ENCODE measurements around the gene COL28A1.
"Not testable (repeated sequence)": the region's sequence is repeated elsewhere in the genome, so short reads cannot be mapped to it uniquely, and the experiment has no call there.

COL28A1 gene

GRCh38 chr7:7464991-7465765 lies 70.5 kb downstream of the COL28A1 start:
- not testable (repeated sequence) for DNase-seq (ENCODE audit: low read depth)

- DNase-seq (ENCODE audit: low read depth), result no peak
Observed at GRCh38 chr7:7454000-7454399, 81.7 kb downstream of the COL28A1 start.

- DNase-seq (ENCODE audit: low read depth), result no peak
Observed at GRCh38 chr7:7452652-7453051, 83.0 kb downstream of the COL28A1 start.

GRCh38 chr7:7452119-7452518 lies 83.6 kb downstream of the COL28A1 start:
- DNase-seq (ENCODE audit: low read depth), result no peak

GRCh38 chr7:7449055-7449454 lies 86.6 kb downstream of the COL28A1 start:
- no peak for DNase-seq (ENCODE audit: low read depth)

- no peak for DNase-seq (ENCODE audit: low read depth)
Observed at GRCh38 chr7:7446616-7447015, 89.1 kb downstream of the COL28A1 start.

- DNase-seq (ENCODE audit: low read depth), result no peak
Observed at GRCh38 chr7:7443806-7444350, 91.8 kb downstream of the COL28A1 start.

- DNase-seq (ENCODE audit: low read depth), result no peak
Observed at GRCh38 chr7:7439564-7439963, 96.1 kb downstream of the COL28A1 start.

- DNase-seq (ENCODE audit: low read depth), result no peak
Observed at GRCh38 chr7:7438851-7439250, 96.8 kb downstream of the COL28A1 start.

GRCh38 chr7:7435978-7436377 lies 99.7 kb downstream of the COL28A1 start:
- DNase-seq (ENCODE audit: low read depth), result no peak

- DNase-seq (ENCODE audit: low read depth), result no peak
Observed at GRCh38 chr7:7434329-7434728, 101.3 kb downstream of the COL28A1 start.

- no peak for DNase-seq (ENCODE audit: low read depth)
Observed at GRCh38 chr7:7433811-7434210, 101.9 kb downstream of the COL28A1 start.

GRCh38 chr7:7432979-7433378 lies 102.7 kb downstream of the COL28A1 start:
- DNase-seq (ENCODE audit: low read depth), result no peak

GRCh38 chr7:7428806-7429205 lies 106.9 kb downstream of the COL28A1 start:
- DNase-seq (ENCODE audit: low read depth), result no peak

- DNase-seq (ENCODE audit: low read depth), result no peak
Observed at GRCh38 chr7:7427363-7427762, 108.3 kb downstream of the COL28A1 start.

- no peak for DNase-seq (ENCODE audit: low read depth)
Observed at GRCh38 chr7:7426676-7427075, 109.0 kb downstream of the COL28A1 start.

GRCh38 chr7:7425321-7425720 lies 110.4 kb downstream of the COL28A1 start:
- DNase-seq (ENCODE audit: low read depth), result no peak

- no peak for DNase-seq (ENCODE audit: low read depth)
Observed at GRCh38 chr7:7424151-7424873, 111.4 kb downstream of the COL28A1 start.

GRCh38 chr7:7422641-7423040 lies 113.0 kb downstream of the COL28A1 start:
- no peak for DNase-seq (ENCODE audit: low read depth)

GRCh38 chr7:7421826-7422225 lies 113.8 kb downstream of the COL28A1 start:
- no peak for DNase-seq (ENCODE audit: low read depth)

GRCh38 chr7:7418997-7419396 lies 116.7 kb downstream of the COL28A1 start:
- DNase-seq (ENCODE audit: low read depth), result no peak

GRCh38 chr7:7417851-7418250 lies 117.8 kb downstream of the COL28A1 start:
- no peak for DNase-seq (ENCODE audit: low read depth)

- no peak for DNase-seq (ENCODE audit: low read depth)
Observed at GRCh38 chr7:7417414-7417813, 118.3 kb downstream of the COL28A1 start.

Data from stimulated activated CD8-positive, alpha-beta memory T cell treated with anti-CD3 and anti-CD28 coated beads, Interleukin-15, amount 100 ng/mL, for 24 hours (primary cell).